PC-9 (cell line): Measurements from ENCODE around the gene ART4. TPM values are rescaled to one million over a fixed set of nuclear protein-coding genes. Genes with fewer than 3 reads are reported as not detected.
A peak's percentile ranks its signal among the peaks of the same experiment; 100 is the strongest.

Source experiments
- BruUV-seq: library from RNA; stranded (reverse); fragments of 400-500 nt; replicated peaks from 2 replicates; lab custom pipeline; 2021; lab: Mats Ljungman, UMichigan
- CTCF ChIA-PET: fragments of 300-600 bp; sonication (Branson Sonifier 250); formaldehyde crosslinking; loops from one replicate; lab custom pipeline; 2022; ENCODE audit warnings: antibody characterized with exemption; lab: Charles Lee
- POLR2A ChIA-PET: fragments of 300-600 bp; sonication (Branson Sonifier 250); formaldehyde crosslinking; loops from one replicate; lab custom pipeline; 2022; ENCODE audit warnings: antibody characterized with exemption; ENCODE audit not compliant: unreplicated experiment; lab: Charles Lee
- DNase-seq, 2 experiments: peaks; one replicate each; pipeline versions ENCODE4 v3.0.0 to v3.0.0-alpha.2; 2015 to 2022; ENCODE audit warnings: mixed read lengths in 1 of 2
- H2AFZ ChIP-seq: fragments of 200-600 bp; sonication (generic); 2 replicates; pipeline ENCODE4 v1.8.1; 2017; ENCODE audit warnings: antibody characterized with exemption
- H3F3A ChIP-seq: fragments of 200-600 bp; sonication (generic); 2 replicates; pipeline ENCODE4 v1.8.1; 2017; ENCODE audit warnings: antibody characterized with exemption, mild to moderate bottlenecking, low read depth; ENCODE audit not compliant: insufficient read depth
- H3K27ac ChIP-seq: fragments of 200-600 bp; sonication (generic); 2 replicates; pipeline ENCODE4 v1.6.1; 2016; ENCODE audit warnings: mixed run types
- H3K27me3 ChIP-seq: fragments of 200-600 bp; sonication (generic); 2 replicates; pipeline ENCODE4 v1.6.1; 2016; ENCODE audit warnings: low read depth, mixed run types; ENCODE audit not compliant: insufficient read depth
- H3K36me3 ChIP-seq: fragments of 200-600 bp; sonication (generic); 2 replicates; pipeline ENCODE4 v1.6.1; 2016; ENCODE audit warnings: low read depth, mixed run types
- H3K4me1 ChIP-seq: fragments of 200-600 bp; sonication (generic); replicated peaks from 2 replicates; pipeline ENCODE4 v1.6.1; 2016; ENCODE audit warnings: mixed run types; ENCODE audit not compliant: insufficient read depth
- H3K4me2 ChIP-seq: fragments of 200-600 bp; sonication (generic); 2 replicates; pipeline ENCODE4 v1.6.1; 2017; ENCODE audit warnings: mixed run types
- H3K4me3 ChIP-seq: fragments of 200-600 bp; sonication (generic); 2 replicates; pipeline ENCODE4 v1.6.1; 2016; ENCODE audit warnings: mixed run types
- H3K79me2 ChIP-seq: fragments of 200-600 bp; sonication (generic); 2 replicates; pipeline ENCODE4 v1.6.1; 2017; ENCODE audit warnings: low read depth, mixed run types
- H3K9me2 ChIP-seq: fragments of 200-600 bp; sonication (generic); 2 replicates; pipeline ENCODE4 v1.8.1; 2017; ENCODE audit warnings: mild to moderate bottlenecking; ENCODE audit not compliant: insufficient read depth
- H3K9me3 ChIP-seq: fragments of 200-600 bp; sonication (generic); 2 replicates; pipeline ENCODE4 v1.8.1; 2016; ENCODE audit warnings: low read depth; ENCODE audit not compliant: insufficient read depth
- H4K20me1 ChIP-seq: fragments of 200-600 bp; sonication (generic); 2 replicates; pipeline ENCODE4 v1.8.1; 2017; ENCODE audit not compliant: insufficient read depth
- CTCF ChIP-seq: fragments of 200-600 bp; sonication (generic); conservative IDR thresholded peaks from 2 replicates; pipeline ENCODE4 v1.6.1; 2017; ENCODE audit warnings: mixed run types, antibody characterized with exemption, mild to moderate bottlenecking, moderate library complexity
- EZH2 ChIP-seq: fragments of 200-600 bp; sonication (generic); IDR thresholded peaks from 2 replicates; pipeline ENCODE4 v1.8.0; 2017; ENCODE audit warnings: antibody characterized with exemption, low read depth
- intact Hi-C: fragments of 100-400 bp; cut with micrococcal nuclease; formaldehyde crosslinking; loops from one replicate; pipeline ENCODE4 v1.10.0; 2022; ENCODE audit not compliant: unreplicated experiment
- total RNA-seq: library from RNA; stranded (reverse); gene quantifications from 2 replicates; pipeline ENCODE4 v1.2.3, GENCODE V29; 2021

The ART4 gene
- total RNA-seq, 1 experiment from 2014 or later, result not detected

DNA sequence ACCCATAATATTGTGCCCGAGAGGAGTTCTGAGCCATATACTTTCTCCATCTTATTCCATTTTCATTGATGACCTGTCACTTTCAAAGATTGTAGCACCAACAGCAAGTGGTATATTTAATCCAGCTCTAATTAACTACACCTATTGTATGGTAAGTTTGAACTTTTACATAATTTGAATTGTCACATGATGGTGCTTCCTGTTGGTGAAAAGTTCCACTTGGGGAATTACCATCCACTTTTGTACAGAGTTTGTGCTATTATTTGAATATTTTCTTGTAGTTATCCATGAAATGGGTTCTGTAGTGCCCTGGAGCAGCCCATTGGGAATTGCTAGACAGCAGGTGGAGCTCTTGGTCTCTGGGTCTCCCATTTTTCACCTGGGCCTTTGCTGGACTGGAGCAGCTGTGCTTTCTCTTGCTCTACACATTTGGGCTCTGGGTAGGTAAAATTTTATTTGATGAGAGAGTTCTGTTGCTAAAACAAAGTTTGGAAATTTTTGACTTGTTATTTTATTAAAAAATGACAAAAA, 32.3 kb downstream of the ART4 start:
- no TSS peak for BruUV-seq
- Histone ChIP-seq H2AFZ (no peak overlapping the region), H3K79me2 (no peaks in the 10 kb centered on the region), H3K4me2 (no peak overlapping the region), H3K27ac (no peak overlapping the region), H3K9me3 (no peaks in the 10 kb centered on the region), H3K36me3 (no peaks in the 10 kb centered on the region), H3K27me3 (no peaks in the 10 kb centered on the region), H3K9me2 (no peaks in the 10 kb centered on the region), H4K20me1 (no peaks in the 10 kb centered on the region), H3K4me1 (no peaks in the 10 kb centered on the region), H3K4me3 (no peak overlapping the region), H3F3A (no peaks in the 10 kb centered on the region)
- DNase-seq, result peak in 1 of 2 experiments; percentile 63
- TF ChIP-seq EZH2 (no peak), CTCF (peak; percentile 66)
- ChIA-PET CTCF (interaction anchor here (0.7 to 2.4 kb wide), 6 partner anchors 26 to 538 kb away, joined by 3 to 19 read pairs (median 3); partner anchors contain the start of gene RERG), POLR2A (interaction anchor here (0.5 to 0.7 kb wide), 4 partner anchors 18 to 446 kb away, joined by 3 to 8 read pairs (median 6); partner anchors contain the start of gene ATF7IP)
- intact Hi-C loops, result loop anchor here (1.0 to 10.0 kb wide), 7 partner anchors 34 to 712 kb away; partner anchors contain the start of gene RERG

DNA sequence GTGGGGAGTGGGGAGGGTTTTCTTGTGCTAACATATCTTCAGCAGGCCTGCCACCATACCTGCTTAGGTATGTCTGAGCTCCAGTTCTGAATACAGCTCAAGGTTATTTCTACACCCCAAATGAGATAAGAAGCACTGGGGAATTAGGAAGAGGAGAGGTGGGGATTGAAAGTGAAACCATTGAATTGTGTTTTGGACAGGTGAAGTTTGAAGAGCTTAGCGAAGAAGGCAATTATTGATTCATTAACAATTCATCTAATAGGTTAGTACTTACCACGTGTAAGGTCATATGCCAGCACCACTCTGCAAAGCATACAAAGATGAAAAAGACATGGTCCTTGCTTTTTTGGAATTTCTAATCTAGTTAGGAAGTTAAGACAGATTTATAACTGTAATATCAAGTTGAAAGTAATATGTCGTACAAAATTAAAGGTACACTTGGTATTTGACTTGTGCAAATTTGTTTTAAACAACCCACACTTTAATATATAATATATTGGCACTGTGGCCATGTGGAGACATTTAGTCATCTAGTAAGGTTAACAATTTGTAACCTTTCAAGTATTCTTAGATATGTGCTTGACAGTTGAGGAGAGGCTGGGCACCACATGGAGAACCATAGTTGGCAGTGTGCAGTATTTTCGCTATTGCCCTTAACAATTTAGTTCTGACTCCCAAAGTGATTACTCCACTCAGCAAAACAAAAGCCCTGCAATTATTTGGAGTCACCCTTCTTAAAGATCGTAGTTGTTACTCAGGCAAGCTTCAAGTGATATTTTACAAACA, 33.0 kb downstream of the ART4 start:
- H3K27ac ChIP-seq, result no peak overlapping the region
- ChIA-PET CTCF (interaction anchor here (0.6 to 2.4 kb wide), 7 partner anchors 27 to 537 kb away, joined by 3 to 19 read pairs (median 3); partner anchors contain the start of gene RERG), POLR2A (interaction anchor here (0.5 to 0.6 kb wide), 4 partner anchors 16 to 445 kb away, joined by 3 to 14 read pairs (median 8); partner anchors contain the start of gene ATF7IP)
- H3K9me2 ChIP-seq, result no peaks in the 10 kb centered on the region
- no peak overlapping the region for H3K4me2 ChIP-seq
- H3K4me3 ChIP-seq, result no peak overlapping the region
- H2AFZ ChIP-seq, result no peak overlapping the region
- TF ChIP-seq EZH2 (no peak), CTCF (no peak)
- no peaks in the 10 kb centered on the region for H3F3A ChIP-seq
- intact Hi-C loops, result loop anchor here (2.0 to 10.0 kb wide), 3 partner anchors 178 to 712 kb away; partner anchors contain the start of gene RERG
- no peaks in the 10 kb centered on the region for H3K9me3 ChIP-seq
- no TSS peak for BruUV-seq
- no peaks in the 10 kb centered on the region for H4K20me1 ChIP-seq
- 0 out of 2 replicates have a peak, but pooled peaks cover 2% of the 10 kb centered on the region for H3K4me1 ChIP-seq
- H3K79me2 ChIP-seq, result no peaks in the 10 kb centered on the region
- no peak for DNase-seq
- H3K27me3 ChIP-seq, result no peaks in the 10 kb centered on the region
- H3K36me3 ChIP-seq, result no peaks in the 10 kb centered on the region

DNA sequence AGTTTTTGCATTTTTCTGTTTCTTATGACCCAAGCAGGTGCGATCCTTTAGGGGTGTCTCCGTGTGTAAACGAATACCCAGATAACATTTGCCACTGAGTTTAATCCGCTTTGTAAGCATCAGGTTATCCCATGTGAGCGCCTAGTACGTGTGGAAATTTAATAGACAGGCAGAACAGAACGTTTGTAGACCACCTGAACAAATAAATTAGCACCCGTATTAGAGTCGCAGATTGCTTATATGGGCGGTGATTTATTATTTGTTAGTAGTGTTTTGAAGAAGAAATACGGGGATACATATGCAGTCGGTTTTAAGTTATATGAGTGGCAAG, 39.5 kb downstream of the ART4 start:
- POLR2A ChIA-PET, result interaction anchor here (0.5 to 1.7 kb wide), 11 partner anchors 26 to 454 kb away, joined by 3 to 21 read pairs (median 7); partner anchors contain the start of gene RERG

More for the DNA sequence above, 39.5 kb downstream of the ART4 start:
- peaks cover 23% of the 10 kb centered on the region for H3K4me1 ChIP-seq
- H3K27ac ChIP-seq, result peak overlapping the region; percentile 28
- H2AFZ ChIP-seq, result peak overlapping the region; percentile 88
- TF ChIP-seq CTCF (no peak), EZH2 (no peak)
- H3K9me2 ChIP-seq, result no peaks in the 10 kb centered on the region
- H3K27me3 ChIP-seq, result no peaks in the 10 kb centered on the region
- H3F3A ChIP-seq, result no peaks in the 10 kb centered on the region
- intact Hi-C loops, result loop anchor here (1.0 to 2.0 kb wide), 3 partner anchors 29 to 193 kb away; a partner anchor contains a TSS
- H3K79me2 ChIP-seq, result peaks cover 51% of the 10 kb centered on the region
- peak overlapping the region; percentile 96 for H3K4me3 ChIP-seq
- no peak for DNase-seq
- H4K20me1 ChIP-seq, result no peaks in the 10 kb centered on the region
- H3K4me2 ChIP-seq, result peak overlapping the region; percentile 91
- H3K36me3 ChIP-seq, result 0 out of 2 replicates have a peak, but pooled peaks cover 18% of the 10 kb centered on the region
- TSS peak; percentile 86 for BruUV-seq
- CTCF ChIA-PET, result interaction anchor here (0.6 to 1.7 kb wide), 3 partner anchors 30 to 566 kb away, joined by 3 to 5 read pairs (median 3); a partner anchor contains a TSS
- H3K9me3 ChIP-seq, result no peaks in the 10 kb centered on the region
